HFFc6 (cell line): Measurements from ENCODE around the gene FMNL2. TPM values are rescaled to one million over a fixed set of nuclear protein-coding genes. Genes with fewer than 3 reads are reported as not detected.

Experiments
- DNase-seq: peaks from one replicate; pipeline ENCODE4 v3.0.0-alpha.2; 2018
- H3K27ac Mint-ChIP-seq: 2 replicates; pipeline ENCODE4 v1.8.0; 2020; ENCODE audit warnings: mild to moderate bottlenecking, mixed read lengths
- H3K27me3 Mint-ChIP-seq: 2 replicates; pipeline ENCODE4 v1.8.0; 2021; ENCODE audit warnings: mild to moderate bottlenecking, moderate library complexity, mixed read lengths; ENCODE audit not compliant: insufficient read depth
- H3K36me3 Mint-ChIP-seq: 2 replicates; pipeline ENCODE4 v1.8.0; 2021; ENCODE audit warnings: low read depth, mixed read lengths
- H3K4me1 Mint-ChIP-seq: 2 replicates; pipeline ENCODE4 v1.8.0; 2020; ENCODE audit warnings: low read depth, mixed read lengths
- H3K4me3 Mint-ChIP-seq: 2 replicates; pipeline ENCODE4 v1.8.0; 2020; ENCODE audit warnings: mild to moderate bottlenecking, moderate library complexity, mixed read lengths
- H3K9me3 Mint-ChIP-seq: 2 replicates; pipeline ENCODE4 v1.8.0; 2020; ENCODE audit warnings: mild to moderate bottlenecking, mixed read lengths
- total RNA-seq, 6 experiments: library from RNA; stranded (reverse); fragmentation: NEBNext Ultra II Directional; extraction: Animal tissue kit (Norgen Biotek cat#: 25700); gene quantifications; 2 replicates in 1 of 6; 3 replicates in 5 of 6; pipeline ENCODE4 v1.2.3, GENCODE V29; 2021
- TF ChIP-seq, protein P1 (sequence below): fragments of 200-600 bp; sonication (generic); IDR thresholded peaks from 2 replicates; pipeline ENCODE4 v1.5.0; 2021; ENCODE audit warnings: antibody characterized with exemption, mild to moderate bottlenecking

FMNL2 gene
- total RNA-seq, 6 experiments from 2014 or later: 13.7 to 20.9 (median 16.0) TPM

DNA sequence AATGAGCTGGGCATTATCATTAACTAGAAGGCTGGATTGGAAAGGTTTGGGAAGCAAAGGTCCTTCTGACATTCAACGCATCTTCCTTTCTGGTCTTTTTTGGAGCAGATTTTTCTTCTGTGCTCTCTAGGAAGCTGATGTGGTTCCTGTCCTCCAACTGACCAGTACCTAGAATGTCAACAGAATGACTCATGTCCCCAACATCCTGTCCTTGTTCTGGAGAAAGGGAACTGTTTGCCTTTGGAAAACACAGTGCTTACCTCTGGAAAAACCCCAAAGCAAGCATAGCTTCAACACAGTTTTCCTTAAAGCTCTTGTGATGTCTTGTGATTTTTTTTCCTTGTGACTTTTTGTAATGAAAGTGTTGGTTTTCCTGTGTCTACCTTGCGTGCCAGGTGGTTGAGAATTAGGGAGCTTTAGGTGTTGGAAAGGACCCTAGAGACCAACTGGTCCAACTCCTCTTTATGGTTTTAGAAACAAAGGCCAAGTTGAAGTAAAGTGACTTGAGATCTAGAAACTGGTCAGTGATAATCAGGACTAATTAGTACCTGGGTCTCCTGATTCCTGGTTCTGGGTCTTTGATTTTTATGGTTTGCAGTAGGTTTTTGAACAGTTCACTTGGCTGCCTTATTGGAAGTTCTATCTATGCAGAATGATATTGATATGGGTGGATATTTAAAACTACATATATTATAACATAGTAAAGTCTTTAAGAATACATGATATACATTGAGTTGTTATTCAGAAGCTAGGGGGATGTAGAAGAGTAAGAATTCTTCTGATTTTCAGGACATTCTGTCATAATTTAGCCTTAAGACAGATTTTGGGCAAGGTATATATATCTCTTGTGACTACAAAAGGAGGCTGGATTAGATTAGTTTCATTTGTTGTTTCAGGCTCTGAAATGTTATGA is 70.5 kb downstream of the FMNL2 start:
- TF ChIP-seq, protein P1, sequence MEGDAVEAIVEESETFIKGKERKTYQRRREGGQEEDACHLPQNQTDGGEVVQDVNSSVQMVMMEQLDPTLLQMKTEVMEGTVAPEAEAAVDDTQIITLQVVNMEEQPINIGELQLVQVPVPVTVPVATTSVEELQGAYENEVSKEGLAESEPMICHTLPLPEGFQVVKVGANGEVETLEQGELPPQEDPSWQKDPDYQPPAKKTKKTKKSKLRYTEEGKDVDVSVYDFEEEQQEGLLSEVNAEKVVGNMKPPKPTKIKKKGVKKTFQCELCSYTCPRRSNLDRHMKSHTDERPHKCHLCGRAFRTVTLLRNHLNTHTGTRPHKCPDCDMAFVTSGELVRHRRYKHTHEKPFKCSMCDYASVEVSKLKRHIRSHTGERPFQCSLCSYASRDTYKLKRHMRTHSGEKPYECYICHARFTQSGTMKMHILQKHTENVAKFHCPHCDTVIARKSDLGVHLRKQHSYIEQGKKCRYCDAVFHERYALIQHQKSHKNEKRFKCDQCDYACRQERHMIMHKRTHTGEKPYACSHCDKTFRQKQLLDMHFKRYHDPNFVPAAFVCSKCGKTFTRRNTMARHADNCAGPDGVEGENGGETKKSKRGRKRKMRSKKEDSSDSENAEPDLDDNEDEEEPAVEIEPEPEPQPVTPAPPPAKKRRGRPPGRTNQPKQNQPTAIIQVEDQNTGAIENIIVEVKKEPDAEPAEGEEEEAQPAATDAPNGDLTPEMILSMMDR: no peak
- H3K9me3 Mint-ChIP-seq: no peaks in the 10 kb centered on the region
- peak overlapping the region; percentile 86; the same call in 1 of the 2 replicates for H3K27ac Mint-ChIP-seq
- no peaks in the 10 kb centered on the region for H3K36me3 Mint-ChIP-seq
- H3K4me3 Mint-ChIP-seq: peak overlapping the region; percentile 13
- no peak for DNase-seq
- peaks cover 74% of the 10 kb centered on the region for H3K4me1 Mint-ChIP-seq
- no peaks in the 10 kb centered on the region for H3K27me3 Mint-ChIP-seq

DNA sequence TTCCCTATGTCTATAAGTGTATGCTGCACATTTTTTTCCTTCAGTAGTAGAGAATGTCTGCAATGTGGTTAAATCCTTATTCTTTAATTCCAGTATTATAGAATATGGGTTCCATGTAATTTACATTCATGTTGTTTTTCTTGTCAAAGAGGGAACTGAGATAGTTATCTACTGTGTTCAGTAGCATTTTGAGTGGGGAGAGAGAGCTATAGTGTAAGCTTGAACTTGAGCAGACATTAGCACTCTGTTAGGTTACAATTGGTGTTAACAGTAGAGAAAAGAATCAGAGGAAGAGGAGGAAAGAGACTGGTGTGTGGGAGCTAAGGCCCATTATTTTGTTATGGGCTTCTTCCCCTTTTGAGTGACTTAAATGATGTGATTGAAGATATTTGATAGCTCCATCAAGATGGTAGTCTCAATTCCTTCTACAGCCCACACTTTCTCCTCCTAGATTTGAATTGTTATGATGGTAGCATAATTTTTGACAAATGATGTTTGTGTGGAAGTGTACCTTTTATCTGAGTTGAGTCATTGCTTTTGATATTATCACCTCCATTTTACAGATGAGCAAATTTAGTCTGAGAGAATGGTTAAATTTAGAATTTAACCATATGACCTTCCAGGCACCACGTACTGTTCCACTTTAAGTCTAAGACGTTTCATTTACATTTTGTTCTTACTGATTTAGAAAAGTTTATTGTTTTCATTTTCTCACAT is 71.3 kb downstream of the FMNL2 start:
- DNase-seq: no peak
- no peaks in the 10 kb centered on the region for H3K36me3 Mint-ChIP-seq
- H3K9me3 Mint-ChIP-seq: no peaks in the 10 kb centered on the region
- peak overlapping the region; percentile 86 for H3K27ac Mint-ChIP-seq
- H3K27me3 Mint-ChIP-seq: no peaks in the 10 kb centered on the region
- TF ChIP-seq, protein P1: no peak
- peak overlapping the region; percentile 88 for H3K4me3 Mint-ChIP-seq
- H3K4me1 Mint-ChIP-seq: peaks cover 75% of the 10 kb centered on the region

DNA sequence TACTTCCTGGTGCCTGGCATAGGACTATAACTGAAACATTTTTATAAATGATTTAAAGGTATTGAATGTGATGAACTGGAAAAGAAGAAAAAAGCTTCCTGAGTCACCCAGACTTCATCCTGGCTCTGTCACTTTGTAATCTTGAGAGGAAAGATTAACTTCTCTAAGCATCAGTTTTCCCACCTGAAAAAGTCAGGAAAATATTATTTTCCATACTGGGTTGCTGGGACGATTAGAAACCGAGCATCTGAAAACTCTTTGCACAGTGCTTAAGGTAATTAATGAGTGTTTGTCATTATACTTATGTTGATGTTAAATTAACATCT is 71.8 kb downstream of the FMNL2 start:
- Mint-ChIP-seq H3K4me1 (peaks cover 80% of the 10 kb centered on the region), H3K27me3 (no peaks in the 10 kb centered on the region), H3K36me3 (no peaks in the 10 kb centered on the region), H3K27ac (peak overlapping the region; percentile 86), H3K9me3 (no peaks in the 10 kb centered on the region), H3K4me3 (peak overlapping the region; percentile 88)
- DNase-seq: no peak
- TF ChIP-seq, protein P1: no peak

DNA sequence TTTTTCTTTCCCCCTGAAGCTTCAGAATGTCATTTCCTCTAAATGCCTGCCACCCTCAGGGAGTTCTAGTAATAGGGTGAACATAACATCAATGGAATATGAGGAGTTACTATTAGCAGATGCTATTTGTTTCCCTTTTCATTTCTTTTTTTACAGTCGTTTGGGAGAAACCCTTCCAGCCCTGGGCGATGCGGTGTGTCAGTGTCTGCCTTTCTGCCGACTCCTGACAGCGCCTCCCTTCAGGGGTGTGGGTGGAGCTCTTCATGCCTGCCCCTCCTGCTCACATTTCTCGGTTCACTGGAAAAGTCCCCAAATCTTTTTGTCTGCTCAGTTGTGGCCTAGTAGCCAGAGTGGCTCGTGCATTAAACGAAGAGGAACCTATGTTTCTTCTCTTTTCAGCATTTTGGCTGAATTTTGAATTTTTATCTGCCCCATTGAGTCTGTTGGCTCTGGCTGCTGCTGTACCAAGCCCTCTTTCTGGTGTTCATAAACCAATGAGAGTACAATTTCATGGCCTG is 72.3 kb downstream of the FMNL2 start:
- Mint-ChIP-seq H3K9me3 (no peaks in the 10 kb centered on the region), H3K4me1 (peaks cover 83% of the 10 kb centered on the region), H3K4me3 (peak overlapping the region; percentile 88), H3K27ac (peak overlapping the region; percentile 86), H3K27me3 (no peaks in the 10 kb centered on the region), H3K36me3 (no peaks in the 10 kb centered on the region)
- TF ChIP-seq, protein P1: peak; percentile 23; the same call in 1 of the 2 replicates
- peak; percentile 55 for DNase-seq

DNA sequence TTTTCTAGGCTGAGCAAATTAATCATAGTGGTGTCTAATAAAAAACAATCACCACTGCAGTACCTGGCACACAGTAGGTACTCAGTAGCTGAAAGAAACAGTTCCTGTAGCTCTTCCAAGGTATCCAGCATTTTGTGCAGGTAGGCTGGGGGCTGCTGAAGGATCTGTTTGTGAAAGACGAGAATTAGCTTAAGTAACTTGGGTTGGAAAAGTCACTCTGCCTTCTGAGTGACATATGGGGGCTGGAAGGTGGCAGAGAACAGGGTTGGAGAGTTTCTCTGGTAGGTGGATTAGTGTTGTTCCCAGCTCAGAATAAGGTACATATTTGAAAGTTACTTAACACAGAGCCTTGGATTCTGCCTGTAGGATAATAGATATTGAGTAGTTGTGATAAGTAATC is 72.8 kb downstream of the FMNL2 start:
- peak overlapping the region; percentile 86 for H3K27ac Mint-ChIP-seq

More for the DNA sequence above, 72.8 kb downstream of the FMNL2 start:
- H3K9me3 Mint-ChIP-seq: no peaks in the 10 kb centered on the region
- peak overlapping the region; percentile 88 for H3K4me3 Mint-ChIP-seq
- H3K36me3 Mint-ChIP-seq: no peaks in the 10 kb centered on the region
- H3K27me3 Mint-ChIP-seq: no peaks in the 10 kb centered on the region
- H3K4me1 Mint-ChIP-seq: peaks cover 82% of the 10 kb centered on the region
- DNase-seq: no peak
- TF ChIP-seq, protein P1: no peak
